Sigmoid colon (tissue), 4 donors: ENCODE measurements around the gene TLCD4.

Experiments used
- CTCF ChIP-seq, 4 experiments: fragments of 450-650 bp in 3 of 4; fragments of 200-600 bp in 1 of 4; IDR thresholded peaks; one replicate each; pipeline ENCODE4 v1.5.1; 2016 to 2019; ENCODE audit warnings: antibody characterized with exemption in 4 of 4, mild to moderate bottlenecking in 3 of 4, moderate library complexity in 2 of 4
- EP300 ChIP-seq, 4 donors: sonication (generic); formaldehyde crosslinking; IDR thresholded peaks; one replicate each; pipeline ENCODE4 v1.6.1; 2017; ENCODE audit warnings: antibody characterized with exemption in 4 of 4
- POLR2A ChIP-seq, 2 donors: fragments of 450-650 bp; IDR thresholded peaks; one replicate each; pipeline ENCODE4 v1.6.1; 2016; ENCODE audit warnings: antibody characterized with exemption in 2 of 2, mild to moderate bottlenecking in 2 of 2, moderate library complexity in 2 of 2
- POLR2AphosphoS5 ChIP-seq, 4 donors: sonication (generic); formaldehyde crosslinking; IDR thresholded peaks; one replicate each; pipeline ENCODE4 v1.6.1; 2017; ENCODE audit warnings: antibody characterized with exemption in 4 of 4

- TF ChIP-seq CTCF (IDR thresholded peaks at IDR 0.05) (no peak), POLR2AphosphoS5 (IDR thresholded peaks at IDR 0.05) (no peak), POLR2A (IDR thresholded peaks at IDR 0.05) (no peak), EP300 (IDR thresholded peaks at IDR 0.05) (no peak)
Observed at GRCh38 chr1:95095833-95096217, 21.3 kb upstream of the TLCD4 start.
